Liver (tissue), 9 donors: ENCODE data around the gene PCDHA6. TPM values are rescaled to one million over a fixed set of nuclear protein-coding genes. Genes with fewer than 3 reads are reported as not detected.

ENCODE experiments used
- DNase-seq: peaks from one replicate; pipeline ENCODE4 v3.0.0-alpha.2; 2017; ENCODE audit warnings: low spot score
- H3K27ac ChIP-seq, 2 donors: one replicate each; pipeline ENCODE4 v1.7.0; 2013; ENCODE audit warnings: inconsistent platforms in 2 of 2, low read length in 2 of 2, control low read depth in 1 of 2, low read depth in 1 of 2, mild to moderate bottlenecking in 1 of 2
- H3K27me3 ChIP-seq, 4 donors: one replicate each; pipeline versions ENCODE4 v1.6.1 to v1.7.0; 2013; ENCODE audit warnings: low read length in 3 of 4, inconsistent platforms in 1 of 4, mild to moderate bottlenecking in 1 of 4, moderate library complexity in 1 of 4; ENCODE audit not compliant: control insufficient read depth in 4 of 4, insufficient read depth in 4 of 4
- H3K36me3 ChIP-seq, 4 donors: one replicate each; pipeline versions ENCODE4 v1.6.1 to v1.7.0; 2013; ENCODE audit warnings: low read length in 3 of 4, mild to moderate bottlenecking in 3 of 4, low read depth in 1 of 4, moderate library complexity in 1 of 4; ENCODE audit not compliant: control insufficient read depth in 4 of 4, insufficient read depth in 3 of 4
- H3K4me1 ChIP-seq, 4 donors: one replicate each; pipeline versions ENCODE4 v1.6.1 to v1.7.0; 2013; ENCODE audit warnings: low read length in 3 of 4, mild to moderate bottlenecking in 3 of 4, moderate library complexity in 1 of 4; ENCODE audit not compliant: control insufficient read depth in 4 of 4, insufficient read depth in 4 of 4
- H3K4me3 ChIP-seq, 3 donors: one replicate each; pipeline versions ENCODE4 v1.6.1 to v1.7.0; 2013; ENCODE audit warnings: low read length in 3 of 3, control low read depth in 1 of 3, low read depth in 1 of 3, mild to moderate bottlenecking in 1 of 3
- H3K9ac ChIP-seq, 2 donors: one replicate each; pipeline ENCODE4 v1.7.0; 2013; ENCODE audit warnings: low read length in 2 of 2, mild to moderate bottlenecking in 2 of 2, moderate library complexity in 2 of 2, control low read depth in 1 of 2, low read depth in 1 of 2
- H3K9me3 ChIP-seq, 4 donors: one replicate each; pipeline versions ENCODE4 v1.6.1 to v1.7.0; 2013; ENCODE audit warnings: low read length in 3 of 4; ENCODE audit not compliant: control insufficient read depth in 4 of 4
- EGR1 ChIP-seq, 2 donors: IDR thresholded peaks; 2 replicates each; pipeline ENCODE4 v1.6.1; 2016 to 2018; ENCODE audit warnings: antibody characterized with exemption in 2 of 2, low read depth in 2 of 2
- FOXA1 ChIP-seq: IDR thresholded peaks from 2 replicates; pipeline ENCODE4 v1.6.1; 2016; ENCODE audit warnings: antibody characterized with exemption
- FOXA2 ChIP-seq: IDR thresholded peaks from 2 replicates; pipeline ENCODE4 v1.6.1; 2016; ENCODE audit warnings: antibody characterized with exemption
- GABPA ChIP-seq, 2 donors: IDR thresholded peaks in 1 of 2; conservative IDR thresholded peaks in 1 of 2; 2 replicates each; pipeline ENCODE4 v1.6.1; 2016; ENCODE audit warnings: antibody characterized with exemption in 2 of 2, mild to moderate bottlenecking in 1 of 2, moderate library complexity in 1 of 2
- HNF4A ChIP-seq, 2 donors: conservative IDR thresholded peaks; 2 replicates each; pipeline ENCODE4 v1.6.1; 2016; ENCODE audit warnings: antibody characterized with exemption in 2 of 2, mild to moderate bottlenecking in 2 of 2
- MAX ChIP-seq: IDR thresholded peaks from 2 replicates; pipeline ENCODE4 v1.6.1; 2016; ENCODE audit warnings: antibody characterized with exemption
- RAD21 ChIP-seq, 2 donors: IDR thresholded peaks; 2 replicates each; pipeline ENCODE4 v1.6.1; 2016; ENCODE audit warnings: antibody characterized with exemption in 2 of 2, mild to moderate bottlenecking in 2 of 2
- REST ChIP-seq: IDR thresholded peaks from 2 replicates; pipeline ENCODE4 v1.6.1; 2016; ENCODE audit warnings: antibody characterized with exemption, mild to moderate bottlenecking
- RXRA ChIP-seq, 2 donors: IDR thresholded peaks; 2 replicates each; pipeline ENCODE4 v1.6.1; 2017 to 2018; ENCODE audit warnings: antibody characterized with exemption in 2 of 2, mild to moderate bottlenecking in 1 of 2
- SP1 ChIP-seq: IDR thresholded peaks from 2 replicates; pipeline ENCODE4 v1.6.1; 2018; ENCODE audit warnings: antibody characterized with exemption, mild to moderate bottlenecking
- ZBTB33 ChIP-seq: IDR thresholded peaks from 2 replicates; pipeline ENCODE4 v1.6.1; 2016; ENCODE audit warnings: antibody characterized with exemption
- WGBS: extraction: QIAGEN DNeasy Blood & Tissue Kit; methylation state at CpG from one replicate; pipeline ENCODE4 v1.1.7; 2013; 5-methylcytosine and 5-hydroxymethylcytosine counted together
- polyA plus RNA-seq, 2 donors: library from polyadenylated mRNA; stranded (reverse) in 1 of 2; unstranded in 1 of 2; fragments of 200-250 nt in 1 of 2; fragments of >200 nt in 1 of 2; fragmentation: Nextera tagmentation in 1 of 2; extraction: Ambion mirVana in 1 of 2; gene quantifications; one replicate each; pipeline versions ENCODE4 v1.2.1 to v1.2.3, GENCODE V29; 2013 to 2015
- total RNA-seq, 2 donors: library from RNA; depleted of rRNA; stranded (reverse); fragments of >200 nt; gene quantifications; one replicate each; pipeline ENCODE4 v1.2.3, GENCODE V29; 2014
- TF ChIP-seq, protein P1 (sequence below): IDR thresholded peaks from 2 replicates; pipeline ENCODE4 v1.6.1; 2016; ENCODE audit warnings: antibody characterized with exemption
- TF ChIP-seq, protein P2 (sequence below): fragments of 150-350 bp; IDR thresholded peaks from 2 replicates; pipeline ENCODE4 v1.5.1; 2017; ENCODE audit warnings: improper control_type of control experiment, low read depth, low read length; ENCODE audit not compliant: missing input control
- donor health status: healthy.
- donor health status: healthy.
- donor health status: healthy.
- donor health status: healthy.
- donor health status: healthy.

Gene PCDHA6
- total and polyA plus RNA-seq, 4 donors = 0.02 to 0.08 TPM; not detected in 2

DNA sequence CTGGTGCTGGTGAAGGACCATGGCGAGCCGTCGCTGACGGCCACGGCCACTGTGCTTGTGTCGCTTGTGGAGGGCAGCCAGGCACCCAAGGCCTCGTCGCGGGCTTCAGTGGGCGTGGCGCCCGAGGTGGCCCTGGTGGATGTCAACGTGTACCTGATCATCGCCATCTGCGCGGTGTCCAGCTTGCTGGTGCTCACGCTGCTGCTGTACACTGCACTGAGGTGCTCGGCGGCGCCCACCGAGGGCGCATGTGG, 30.2 kb downstream of the PCDHA6 start:
- Histone ChIP-seq H3K4me3 (peak overlapping the region in 2 of 3 donors; percentile 18 to 30), H3K36me3 (peaks cover 0 to 4% (median 0%) of the 10 kb centered on the region in 4 donors), H3K27ac (no peak overlapping the region), H3K4me1 (no peaks in the 10 kb centered on the region), H3K9ac (no peak overlapping the region), H3K27me3 (peaks cover 0 to 12% (median 4%) of the 10 kb centered on the region in 4 donors), H3K9me3 (peaks cover 23 to 37% (median 35%) of the 10 kb centered on the region in 4 donors)
- no peak for TF ChIP-seq HNF4A (conservative IDR thresholded peaks at IDR 0.05)
- TF ChIP-seq FOXA2 = no peak
- TF ChIP-seq GABPA (IDR thresholded peaks at IDR 0.05 in 1 of 2, conservative IDR thresholded peaks at IDR 0.05 in 1 of 2) = no peak
- no peak for TF ChIP-seq RAD21 (IDR thresholded peaks at IDR 0.05)
- TF ChIP-seq, protein P1, sequence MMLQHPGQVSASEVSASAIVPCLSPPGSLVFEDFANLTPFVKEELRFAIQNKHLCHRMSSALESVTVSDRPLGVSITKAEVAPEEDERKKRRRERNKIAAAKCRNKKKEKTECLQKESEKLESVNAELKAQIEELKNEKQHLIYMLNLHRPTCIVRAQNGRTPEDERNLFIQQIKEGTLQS = no peak
- no peak for TF ChIP-seq FOXA1
- TF ChIP-seq RXRA (IDR thresholded peaks at IDR 0.05) = no peak
- no peak for TF ChIP-seq ZBTB33
- no peak for DNase-seq
- 63% methylated on average over 22 of the region's 22 CpGs for WGBS

- peak overlapping the region in 1 of 3 donors; percentile 24 for H3K4me3 ChIP-seq
- H3K36me3 ChIP-seq = peaks cover 0 to 4% (median 0%) of the 10 kb centered on the region in 4 donors
- no peaks in the 10 kb centered on the region for H3K4me1 ChIP-seq
- H3K9ac ChIP-seq = no peak overlapping the region
- TF ChIP-seq GABPA (IDR thresholded peaks at IDR 0.05 in 1 of 2, conservative IDR thresholded peaks at IDR 0.05 in 1 of 2) = no peak
- TF ChIP-seq EGR1 (IDR thresholded peaks at IDR 0.05; ENCODE audit: low read depth in 2 of 2) = no peak
- no peak for TF ChIP-seq SP1
- TF ChIP-seq REST = no peak
- no peak for TF ChIP-seq FOXA2
- TF ChIP-seq, protein P2, sequence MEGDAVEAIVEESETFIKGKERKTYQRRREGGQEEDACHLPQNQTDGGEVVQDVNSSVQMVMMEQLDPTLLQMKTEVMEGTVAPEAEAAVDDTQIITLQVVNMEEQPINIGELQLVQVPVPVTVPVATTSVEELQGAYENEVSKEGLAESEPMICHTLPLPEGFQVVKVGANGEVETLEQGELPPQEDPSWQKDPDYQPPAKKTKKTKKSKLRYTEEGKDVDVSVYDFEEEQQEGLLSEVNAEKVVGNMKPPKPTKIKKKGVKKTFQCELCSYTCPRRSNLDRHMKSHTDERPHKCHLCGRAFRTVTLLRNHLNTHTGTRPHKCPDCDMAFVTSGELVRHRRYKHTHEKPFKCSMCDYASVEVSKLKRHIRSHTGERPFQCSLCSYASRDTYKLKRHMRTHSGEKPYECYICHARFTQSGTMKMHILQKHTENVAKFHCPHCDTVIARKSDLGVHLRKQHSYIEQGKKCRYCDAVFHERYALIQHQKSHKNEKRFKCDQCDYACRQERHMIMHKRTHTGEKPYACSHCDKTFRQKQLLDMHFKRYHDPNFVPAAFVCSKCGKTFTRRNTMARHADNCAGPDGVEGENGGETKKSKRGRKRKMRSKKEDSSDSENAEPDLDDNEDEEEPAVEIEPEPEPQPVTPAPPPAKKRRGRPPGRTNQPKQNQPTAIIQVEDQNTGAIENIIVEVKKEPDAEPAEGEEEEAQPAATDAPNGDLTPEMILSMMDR = no peak
- no peak for TF ChIP-seq MAX
- no peak for TF ChIP-seq RAD21 (IDR thresholded peaks at IDR 0.05)
- no peak for TF ChIP-seq ZBTB33
- TF ChIP-seq, protein P1 = no peak
- DNase-seq = no peak
- 38% methylated on average over 76 of the region's 76 CpGs for WGBS
- peaks cover 9 to 29% (median 26%) of the 10 kb centered on the region in 4 donors for H3K9me3 ChIP-seq
- peaks cover 0 to 8% (median 6%) of the 10 kb centered on the region in 4 donors for H3K27me3 ChIP-seq
- no peak overlapping the region for H3K27ac ChIP-seq
Observed at GRCh38 chr5:140862441-140863295, 34.9 kb downstream of the PCDHA6 start.
